HepG2 (cell line): ENCODE measurements around the gene PHF13. TPM values are rescaled to one million over a fixed set of nuclear protein-coding genes. Genes with fewer than 3 reads are reported as not detected.

Source experiments
- AKNA ChIP-seq: sonication (generic); formaldehyde crosslinking; IDR thresholded peaks from 2 replicates; pipeline ENCODE4 v1.4.0; 2020; ENCODE audit warnings: missing genetic modification reagents, borderline replicate concordance
- HCFC1 ChIP-seq: fragments of 150-350 bp; IDR thresholded peaks from 2 replicates; pipeline ENCODE4 v1.6.1; 2014; ENCODE audit warnings: low read depth, low read length
- POGK ChIP-seq: sonication (generic); formaldehyde crosslinking; conservative IDR thresholded peaks from 2 replicates; pipeline ENCODE4 v1.8.0; 2022; ENCODE audit warnings: mild to moderate bottlenecking, moderate library complexity, missing genetic modification reagents
- SETDB1 ChIP-seq: sonication (generic); formaldehyde crosslinking; IDR thresholded peaks from 2 replicates; pipeline ENCODE4 v1.5.1; 2020; ENCODE audit warnings: missing genetic modification reagents, mild to moderate bottlenecking, borderline replicate concordance
- ZFP1 ChIP-seq: IDR thresholded peaks from 2 replicates; pipeline ENCODE4 v1.6.1; 2016
- ZNF503 ChIP-seq: sonication (generic); formaldehyde crosslinking; IDR thresholded peaks from 2 replicates; pipeline ENCODE4 v1.4.0; 2020; ENCODE audit warnings: missing genetic modification reagents
- ZNF512B ChIP-seq: sonication (generic); formaldehyde crosslinking; IDR thresholded peaks from 2 replicates; pipeline ENCODE4 v1.5.1; 2020; ENCODE audit warnings: missing genetic modification reagents, mild to moderate bottlenecking, borderline replicate concordance
- ZNF740 ChIP-seq: sonication (generic); formaldehyde crosslinking; IDR thresholded peaks from 2 replicates; pipeline ENCODE4 v1.4.0; 2020; ENCODE audit warnings: missing genetic modification reagents
- ZNF792 ChIP-seq: IDR thresholded peaks from 2 replicates; pipeline ENCODE4 v1.6.1; 2016
- ZNF883 ChIP-seq: sonication (generic); formaldehyde crosslinking; IDR thresholded peaks from 2 replicates; pipeline ENCODE4 v1.5.1; 2020; ENCODE audit warnings: mild to moderate bottlenecking, missing genetic modification reagents; ENCODE audit errors: not compliant biosample characterization
- polyA plus RNA-seq, 8 experiments: library from polyadenylated mRNA; depleted of rRNA in 3 of 8; stranded (reverse) in 7 of 8; unstranded in 1 of 8; fragments of >200 nt; fragmentation: Illumina TruSeq in 4 of 8; extraction: Trizol in 4 of 8; gene quantifications; 2 replicates each; pipeline versions ENCODE4 v1.2.1 to v1.2.3, GENCODE V29; 2011 to 2016; ENCODE audit warnings: low read depth in 4 of 8, missing spikeins in 1 of 8, mixed read lengths in 1 of 8; ENCODE audit not compliant: insufficient read depth in 1 of 8
- total RNA-seq, 5 experiments: library from RNA; depleted of rRNA; stranded (reverse); fragments of >200 nt; fragmentation: Illumina TruSeq; extraction: Trizol; gene quantifications; 2 replicates each; pipeline ENCODE4 v1.2.3, GENCODE V29; 2016; ENCODE audit warnings: low read depth in 1 of 5

The PHF13 gene
- total and polyA plus RNA-seq, 2 of the 13 experiments (the other 11 are each of a cell fraction or from before 2014, with no cell fraction given), result 4.7 to 7.4 TPM

- TF ChIP-seq ZNF503 (CRISPR knock-in tag), result no peak
- no peak for TF ChIP-seq ZFP1 (CRISPR knock-in tag)
- TF ChIP-seq ZNF512B (CRISPR knock-in tag), result no peak
- TF ChIP-seq POGK (CRISPR knock-in tag), result no peak
- TF ChIP-seq ZNF740 (CRISPR knock-in tag), result no peak
- TF ChIP-seq AKNA (CRISPR knock-in tag), result no peak
- no peak for TF ChIP-seq ZNF792
- TF ChIP-seq HCFC1, result no peak
- TF ChIP-seq ZNF883, result no peak
- TF ChIP-seq SETDB1 (CRISPR knock-in tag), result no peak
Measured at GRCh38 chr1:6646499-6647148, 33.1 kb downstream of the PHF13 start (continued).
